GM21390 (cell line): ENCODE results near the gene KRT78.

ENCODE experiments used
- ATAC-seq: cut with Tn5 transposase; IDR thresholded peaks from one replicate; pipeline ENCODE4 v1.9.1; 2021; ENCODE audit not compliant: unreplicated experiment

The KRT78 gene

DNA sequence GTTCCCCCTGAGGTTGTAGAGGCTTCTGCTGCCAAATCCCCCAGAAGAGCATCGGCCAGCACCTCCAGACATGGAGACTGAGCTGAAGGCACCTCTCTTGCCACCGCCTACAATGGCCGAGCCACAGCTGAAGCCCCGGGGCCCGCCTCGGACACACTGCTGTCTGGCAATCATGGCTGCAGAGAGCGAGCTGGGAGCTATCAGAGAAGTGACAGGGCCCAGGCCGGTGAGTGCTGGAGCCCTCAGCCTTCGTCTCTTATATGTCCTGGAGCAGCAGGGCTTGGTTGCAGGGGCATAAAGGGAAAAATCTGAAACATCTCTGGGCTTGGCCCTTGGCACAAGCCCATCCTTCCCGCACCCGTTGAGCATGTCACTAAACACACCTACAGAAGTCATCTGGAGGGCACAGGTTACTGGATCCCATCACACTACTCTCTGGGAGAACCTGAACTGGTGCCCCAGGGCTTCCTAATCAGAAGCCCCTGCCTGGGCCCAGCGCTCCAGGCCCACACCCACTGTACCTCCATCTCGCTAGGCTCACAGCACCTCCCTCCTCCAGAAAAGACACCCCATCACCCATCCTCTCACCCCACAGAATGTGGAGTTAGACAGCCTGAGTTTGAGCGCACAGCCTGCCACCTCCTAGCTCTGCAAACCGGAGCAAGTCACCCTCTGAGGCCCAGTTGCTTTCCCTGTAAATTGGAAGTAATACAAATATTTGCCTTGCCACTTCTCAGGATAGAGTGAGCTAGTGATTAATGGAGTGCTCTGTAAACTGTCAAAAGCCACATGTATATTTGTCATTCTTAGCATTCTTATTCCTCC lies 34.7 kb downstream of the KRT78 start, which contains the start of gene KRT4:
Gene KRT4 (minus strand): TSS at position 232 of the 825 bp plus-strand sequence. CDS start 58 bp downstream, at position 174.
- ATAC-seq: no peak

DNA sequence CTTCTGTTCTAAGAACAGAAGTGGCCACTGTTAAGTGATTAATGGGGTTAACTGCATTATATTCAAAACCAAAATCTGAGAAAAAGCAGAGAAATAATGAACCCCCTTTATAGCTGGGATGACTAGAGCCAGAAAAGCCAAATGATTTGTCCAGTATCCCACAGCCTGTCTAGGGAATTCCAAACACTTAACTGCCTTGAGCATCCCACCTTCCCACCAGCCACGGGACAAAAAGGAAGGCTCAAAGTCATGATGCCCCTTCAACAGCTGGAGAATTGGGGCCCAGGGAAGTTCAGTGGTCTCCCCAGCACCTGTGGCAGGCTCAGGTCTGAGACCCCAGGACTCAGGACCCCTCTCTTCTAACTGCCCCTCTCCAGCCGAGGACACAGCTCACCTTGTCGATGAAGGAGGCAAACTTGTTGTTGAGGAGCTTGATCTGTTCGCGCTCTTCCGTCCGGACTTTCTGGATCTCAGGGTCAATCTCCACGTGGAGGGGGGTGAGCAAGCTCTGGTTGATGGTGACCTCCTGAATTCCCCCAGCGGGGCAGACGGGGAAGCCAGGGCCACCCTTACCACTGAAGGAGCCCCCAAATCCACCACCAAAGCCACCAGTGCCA lies 35.5 kb downstream of the KRT78 start:
- ATAC-seq: no peak

DNA sequence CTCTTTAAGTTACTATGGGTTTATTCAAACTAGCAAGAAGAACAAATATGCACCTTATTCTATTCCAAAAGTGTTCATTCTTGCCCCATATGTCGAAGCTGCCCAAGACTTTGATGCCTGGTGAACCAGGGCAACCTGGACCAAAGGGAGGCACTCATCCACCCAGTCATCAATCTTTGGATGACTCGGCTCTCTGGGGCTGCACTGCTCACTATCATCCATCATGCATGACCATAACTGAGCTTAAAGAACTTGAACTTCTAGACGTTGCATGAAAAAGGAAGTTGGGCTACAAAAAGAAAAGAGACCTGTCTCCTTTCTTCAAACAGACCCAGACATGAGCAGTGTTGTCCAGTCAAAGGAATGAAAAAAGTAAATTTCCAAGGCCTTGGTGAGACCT lies 36.0 kb downstream of the KRT78 start:
- ATAC-seq: no peak

DNA sequence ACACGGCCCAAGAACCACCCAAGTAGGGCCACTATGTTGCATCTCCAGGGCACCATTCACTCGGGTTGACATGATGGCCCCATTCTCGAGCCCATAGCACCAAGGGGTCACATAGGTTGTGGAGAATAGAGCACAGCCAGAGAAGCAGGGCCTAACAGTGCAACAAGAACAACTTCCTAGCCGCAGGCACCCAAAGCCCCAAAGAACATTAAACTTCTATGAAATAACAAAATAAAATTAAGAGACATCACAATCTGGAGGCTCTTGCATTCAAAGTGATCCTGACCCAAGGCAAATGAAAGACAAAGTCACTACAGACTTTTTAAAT lies 36.8 kb downstream of the KRT78 start:
- no peak for ATAC-seq

DNA sequence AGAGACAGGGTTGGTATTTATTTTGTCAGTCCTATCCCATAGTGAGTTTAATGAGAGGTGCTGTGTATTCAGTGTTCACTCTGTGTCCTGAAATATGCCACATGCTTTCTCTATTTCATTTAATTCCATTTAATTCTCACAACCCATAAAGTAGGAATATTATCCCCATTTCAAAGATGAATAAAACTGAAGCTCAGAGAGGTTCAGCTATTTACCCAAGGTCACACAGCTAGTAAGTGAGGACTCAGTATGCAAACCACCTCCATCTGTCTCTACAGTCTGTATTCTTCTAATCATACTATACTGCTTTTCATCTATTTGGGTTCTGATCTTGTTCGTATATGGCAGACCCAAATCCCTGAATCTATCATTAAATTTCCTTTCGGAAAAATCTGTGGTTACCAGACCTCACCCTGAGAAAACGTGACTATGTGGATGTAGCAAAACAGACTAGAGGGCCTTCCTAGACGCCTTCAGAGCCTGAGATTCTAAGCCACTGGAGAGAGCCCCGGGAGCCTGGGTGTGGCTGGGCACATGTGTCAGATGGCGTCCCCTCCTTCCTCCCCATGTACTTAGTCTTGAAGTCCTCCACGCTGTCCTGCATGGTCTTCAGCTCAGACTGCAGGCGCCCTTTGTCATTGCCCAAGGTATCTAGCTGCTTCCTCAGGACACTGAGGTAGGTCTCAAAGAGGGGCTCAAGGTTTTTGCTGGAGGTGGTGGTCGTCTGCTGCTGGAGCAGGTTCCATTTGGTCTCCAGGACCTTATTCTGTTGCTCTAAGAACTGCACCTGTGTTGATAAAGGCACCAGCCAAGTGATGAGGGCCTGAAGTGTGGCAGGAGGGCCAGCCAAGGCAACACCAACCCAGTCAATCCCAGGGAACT lies 37.4 kb downstream of the KRT78 start:
- no peak for ATAC-seq

DNA sequence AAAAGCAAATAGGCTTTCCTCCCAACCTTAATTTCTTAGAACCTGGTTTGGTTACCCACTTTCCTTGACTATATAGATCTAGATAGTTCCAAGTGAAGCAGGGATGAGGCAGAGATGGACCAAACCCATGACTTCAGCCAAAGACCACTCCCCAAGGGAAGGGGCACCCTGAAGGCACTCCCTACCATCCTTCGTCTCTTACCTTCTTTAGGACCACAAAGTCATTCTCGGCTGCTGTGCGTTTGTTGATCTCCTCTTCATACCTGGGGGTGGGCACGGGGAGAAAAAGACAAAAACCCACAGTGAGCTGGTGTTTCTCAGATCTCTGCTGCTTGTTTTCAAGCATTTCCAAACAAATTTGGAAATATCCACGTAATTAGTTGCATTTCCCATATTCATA lies 38.2 kb downstream of the KRT78 start:
- no peak for ATAC-seq

DNA sequence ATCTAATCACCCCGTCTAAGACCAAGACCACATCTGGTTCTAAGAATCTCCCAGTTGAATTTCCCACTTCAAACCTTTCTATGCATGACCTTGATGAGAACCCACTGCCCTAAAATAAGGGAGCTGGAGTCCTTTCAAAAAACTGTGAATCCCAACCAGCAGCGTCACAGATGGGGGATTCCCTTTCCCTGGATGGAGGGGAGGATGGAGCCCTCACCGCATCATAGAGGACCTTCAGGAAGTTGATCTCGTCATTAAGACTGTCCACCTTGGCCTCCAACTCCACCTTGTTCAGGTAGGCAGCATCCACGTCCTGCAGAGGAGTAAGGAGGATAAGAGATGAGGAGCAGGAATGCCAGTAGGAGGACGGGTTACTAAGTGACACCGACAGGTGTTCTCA lies 39.6 kb downstream of the KRT78 start:
- ATAC-seq: no peak

DNA sequence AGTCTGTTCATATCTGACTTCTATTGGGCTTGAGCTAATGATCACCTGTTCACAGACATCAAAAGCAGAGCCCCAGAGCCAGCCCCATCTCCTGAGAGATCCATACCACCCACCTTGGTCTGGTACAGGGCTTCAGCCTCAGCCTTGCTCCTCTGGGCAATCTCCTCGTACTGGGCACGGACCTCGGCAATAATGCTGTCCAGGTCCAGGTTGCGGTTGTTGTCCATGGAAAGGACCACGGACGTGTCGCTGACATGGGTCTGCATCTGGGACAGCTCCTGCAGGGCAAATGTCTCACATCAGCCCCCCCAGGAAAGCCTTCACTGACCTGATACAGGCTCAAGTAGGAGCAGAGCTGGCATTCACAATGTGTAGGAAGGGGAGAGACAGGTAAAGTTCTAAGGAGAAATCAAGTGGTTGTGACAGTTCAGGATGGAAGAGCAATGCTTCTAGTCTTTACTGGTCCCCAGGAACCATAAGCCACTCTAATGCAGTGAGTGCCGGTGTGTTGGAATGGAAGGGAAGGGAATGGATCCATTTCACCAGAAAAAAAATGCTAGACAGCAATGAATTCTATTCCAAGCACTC lies 40.1 kb downstream of the KRT78 start:
- no peak for ATAC-seq

DNA sequence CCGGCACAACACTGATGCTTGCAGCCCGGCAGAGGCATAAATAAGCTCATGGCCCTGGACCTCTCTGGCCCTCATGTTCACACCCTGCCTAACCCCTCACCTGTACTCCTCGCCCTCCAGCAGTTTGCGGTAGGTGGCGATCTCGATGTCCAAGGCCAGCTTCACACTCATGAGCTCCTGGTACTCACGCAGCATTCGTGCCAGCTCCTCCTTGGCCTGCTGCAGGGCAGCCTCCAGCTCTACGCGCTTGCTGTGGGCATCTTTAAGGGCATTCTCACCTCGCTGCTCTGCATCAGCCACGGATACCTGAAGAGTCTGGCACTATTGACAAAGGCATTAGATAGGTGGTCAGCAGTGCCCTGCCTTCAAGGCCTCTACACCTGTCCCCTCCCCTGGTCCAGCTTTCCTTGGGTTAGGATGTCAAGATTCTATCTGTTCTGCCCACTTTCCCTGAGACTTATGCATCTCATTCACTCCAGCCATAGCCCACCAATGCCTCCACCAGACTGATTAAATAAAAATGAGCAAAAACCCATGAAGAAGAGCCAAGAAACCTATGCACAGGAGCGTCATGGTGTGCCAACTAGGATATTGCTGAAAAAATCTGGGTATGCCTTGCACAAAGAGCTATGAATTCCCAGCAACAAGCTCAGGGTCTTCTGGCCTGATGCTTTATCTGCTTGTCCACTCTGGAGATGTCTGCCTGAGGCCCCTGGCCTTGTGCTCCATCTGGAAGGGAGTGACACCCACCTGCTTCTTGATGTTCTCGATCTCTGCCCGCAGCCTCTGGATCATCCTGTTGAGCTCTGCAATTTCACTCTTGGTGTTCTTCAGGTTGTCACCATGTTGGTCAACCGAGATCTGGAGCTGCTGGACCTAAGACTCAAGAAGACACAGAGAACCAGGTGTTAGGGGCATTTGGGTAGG lies 41.0 kb downstream of the KRT78 start:
- no peak for ATAC-seq

DNA sequence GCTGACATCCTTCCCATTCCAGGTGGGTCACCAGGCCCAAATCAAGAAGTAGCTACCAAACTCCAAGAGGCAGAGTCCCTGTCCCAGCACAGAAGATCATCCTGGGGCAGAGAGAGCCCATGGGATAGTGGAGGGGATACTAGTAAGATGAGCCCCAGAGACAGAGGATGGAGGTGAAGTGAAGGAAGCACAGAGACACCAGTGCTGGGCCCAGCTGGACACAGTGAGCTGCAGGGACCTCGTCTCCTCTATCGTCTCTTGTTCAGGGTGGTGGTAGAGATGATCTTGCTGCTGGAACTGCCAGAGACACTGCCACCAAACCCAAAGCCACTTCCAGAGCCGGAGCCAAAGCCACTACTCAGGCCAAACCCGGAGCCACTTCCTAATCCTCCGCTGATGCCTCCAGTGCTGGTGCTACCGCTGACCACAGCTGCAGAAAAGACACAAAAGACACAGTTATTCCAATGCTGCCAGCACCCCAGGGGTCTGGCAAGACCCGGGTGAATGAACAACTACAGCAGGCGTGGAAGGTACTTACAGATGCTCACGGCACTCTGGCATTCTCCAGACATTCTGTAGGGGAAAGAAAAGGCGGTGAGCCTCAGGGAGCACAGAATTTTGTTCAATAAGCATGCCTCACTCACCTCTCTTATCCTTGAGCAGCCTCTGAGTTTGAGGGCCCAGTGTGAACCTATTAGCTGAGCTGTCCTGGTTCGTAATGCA lies 41.8 kb downstream of the KRT78 start:
- no peak for ATAC-seq

DNA sequence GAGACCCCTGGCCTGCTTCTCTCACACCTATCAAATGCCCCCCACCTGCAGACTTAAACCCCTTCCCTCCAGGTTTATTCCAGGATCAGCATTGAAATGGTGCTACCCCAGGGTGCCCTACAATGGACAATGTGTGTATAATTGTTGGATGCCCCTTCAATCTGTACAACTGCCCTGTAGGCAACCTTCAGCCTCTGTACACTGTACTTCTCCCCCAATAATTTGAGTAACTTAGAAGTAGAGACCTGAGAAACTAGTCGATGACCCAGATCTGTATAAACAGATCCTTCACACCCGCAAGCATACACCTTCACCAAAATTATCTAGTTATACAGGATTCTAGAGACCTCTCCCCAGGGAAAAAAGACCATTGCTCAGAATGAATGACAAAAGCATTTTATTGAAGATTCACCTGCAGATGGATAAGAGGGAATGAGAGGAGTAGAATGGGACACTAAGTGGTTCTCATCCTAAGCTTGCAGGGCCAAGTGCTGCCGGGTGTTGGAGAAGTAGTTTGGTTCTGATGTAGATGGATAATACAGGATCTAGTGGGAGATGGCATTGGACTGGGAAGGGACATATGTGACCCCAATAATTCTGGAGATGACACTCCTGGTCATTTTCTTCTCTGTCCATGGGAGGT lies 42.5 kb downstream of the KRT78 start:
- no peak for ATAC-seq

DNA sequence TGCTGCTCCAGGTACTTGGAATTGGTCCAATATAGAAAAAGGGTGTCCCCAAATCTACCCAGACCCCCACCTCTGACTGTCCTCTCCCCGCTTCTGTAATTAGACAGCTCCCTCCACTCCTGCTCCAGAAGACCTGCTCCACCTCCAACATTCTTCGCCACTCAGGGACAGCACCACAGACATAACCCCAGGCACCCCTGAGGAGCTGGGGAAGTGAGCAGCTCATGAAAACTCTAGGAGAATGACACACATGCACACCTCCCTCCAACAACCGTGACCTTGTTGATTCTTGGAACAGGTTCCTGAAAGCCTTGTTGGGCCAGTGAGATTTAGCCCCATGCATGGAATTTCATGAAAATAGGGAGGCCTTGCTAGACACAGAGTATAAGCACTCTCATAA lies 43.1 kb downstream of the KRT78 start:
- no peak for ATAC-seq

DNA sequence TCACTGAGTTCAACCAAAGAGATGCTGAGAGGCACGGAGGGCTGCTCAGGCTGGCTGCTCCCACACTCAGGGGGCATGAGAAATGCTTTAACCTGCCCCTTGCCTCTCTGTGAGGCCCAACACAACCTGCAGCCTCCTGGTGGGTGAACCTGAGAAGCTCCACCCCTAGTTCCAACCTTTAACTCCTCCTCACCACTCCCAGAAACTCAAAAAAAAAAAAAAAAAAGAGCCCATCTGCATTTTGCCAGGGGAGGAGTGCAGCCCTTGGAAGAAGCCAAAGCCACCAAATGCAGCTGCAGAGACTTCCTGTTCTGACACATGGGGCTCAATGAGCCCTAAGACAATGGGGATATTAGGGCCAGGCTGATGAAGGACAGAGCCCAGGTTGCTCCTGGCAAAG lies 43.8 kb downstream of the KRT78 start:
- ATAC-seq: no peak

DNA sequence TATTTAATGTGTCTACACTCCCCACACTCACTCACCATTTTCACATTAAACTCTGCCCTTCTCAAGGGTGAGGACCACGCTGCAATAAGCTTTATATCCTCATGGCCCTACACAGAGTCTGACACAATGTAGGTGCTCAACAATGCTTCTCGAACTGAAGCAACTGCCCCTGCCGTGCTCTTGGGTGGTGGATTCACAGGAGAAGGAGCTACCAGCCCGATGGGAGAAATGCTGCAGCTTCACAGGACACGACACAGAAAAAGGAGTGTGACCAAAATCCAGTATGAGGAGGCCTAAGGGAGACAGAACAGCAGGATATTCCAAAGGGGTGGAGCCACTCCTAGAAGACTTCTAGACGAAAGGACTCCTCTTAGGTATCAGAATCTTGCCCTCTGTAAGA lies 46.4 kb downstream of the KRT78 start:
- ATAC-seq: no peak

DNA sequence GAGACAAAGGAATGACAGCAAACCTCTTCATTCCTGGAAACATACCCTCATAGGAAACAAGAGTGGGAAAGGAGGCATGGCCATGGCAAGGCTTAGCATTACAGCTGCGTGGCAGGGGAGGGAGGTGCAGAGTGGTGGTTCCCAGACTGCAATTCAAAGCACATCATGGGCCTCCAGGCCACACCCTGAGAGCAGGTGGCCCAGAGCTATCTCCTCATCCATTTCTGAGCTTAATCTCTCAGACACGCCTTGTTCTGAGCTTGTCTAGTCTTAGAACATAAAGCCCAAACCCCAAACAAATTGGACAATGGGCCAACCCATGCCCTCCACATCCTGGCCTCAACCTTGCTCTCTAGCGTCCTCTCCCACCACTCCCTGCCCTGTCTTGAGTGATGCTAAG lies 47.0 kb downstream of the KRT78 start:
- ATAC-seq: no peak

DNA sequence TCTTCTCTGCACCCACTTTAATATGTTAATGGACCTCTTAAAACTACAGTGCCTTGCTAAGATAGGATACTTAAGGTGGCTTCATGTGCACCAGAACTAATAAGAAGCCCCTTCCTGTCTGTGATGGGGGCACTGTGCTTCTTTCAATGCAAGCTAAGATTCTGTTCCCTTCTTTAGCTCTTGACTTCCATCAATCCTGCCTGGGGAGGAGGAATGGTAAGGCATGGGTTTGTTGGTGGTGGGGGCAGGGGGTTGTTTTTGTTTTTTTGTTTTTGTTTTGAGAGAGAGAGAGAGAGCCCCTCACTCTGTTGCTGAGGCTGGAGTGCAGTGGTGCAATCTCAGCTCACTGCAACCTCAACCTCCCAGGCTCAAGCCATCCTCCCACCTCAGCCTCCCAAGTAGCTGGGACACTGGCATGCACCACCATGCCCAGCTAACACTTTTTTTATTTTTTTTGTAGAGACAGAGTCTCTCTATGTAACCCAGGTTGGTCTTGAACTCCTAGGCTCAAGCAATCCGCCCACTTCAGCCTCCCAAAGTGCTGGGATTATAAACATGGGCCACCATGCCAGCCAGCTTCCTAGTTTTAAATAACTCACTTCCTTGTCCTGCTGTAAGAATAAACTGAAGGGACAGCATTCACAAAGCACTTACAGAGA lies 48.4 kb downstream of the KRT78 start:
- ATAC-seq: no peak

DNA sequence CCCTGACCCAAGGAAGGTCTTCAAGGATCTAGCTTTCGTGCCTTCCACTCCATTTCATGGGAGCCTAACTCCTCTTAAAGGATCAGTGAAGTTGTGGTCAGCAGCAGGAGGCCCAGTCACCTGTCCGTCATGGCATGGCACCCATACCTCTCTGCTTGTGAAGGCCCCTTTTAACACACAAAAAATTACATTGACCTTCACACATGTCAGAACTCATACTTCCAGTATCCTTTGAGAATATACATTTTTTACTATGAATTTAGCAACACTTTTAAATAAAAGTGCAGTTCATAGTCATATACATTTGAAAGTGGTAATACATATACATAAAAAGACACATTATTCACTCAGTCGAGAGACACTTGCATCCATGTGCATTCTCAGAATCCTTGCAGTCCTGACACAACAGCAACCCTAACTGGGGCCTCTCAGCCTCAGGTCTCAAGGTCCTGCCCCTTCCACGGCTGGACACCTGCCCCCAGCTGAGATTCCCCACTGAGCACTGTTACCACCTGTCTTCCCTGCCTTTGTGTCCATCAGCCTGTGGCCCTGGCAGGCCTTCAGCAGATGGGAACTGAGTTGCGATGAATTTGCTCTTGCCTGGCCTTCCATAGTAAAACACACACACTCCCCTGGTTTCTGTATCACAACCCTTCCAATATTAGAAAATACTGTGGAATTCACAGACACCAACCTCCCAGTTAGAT lies 49.1 kb downstream of the KRT78 start:
- ATAC-seq: no peak
